CD4-positive, alpha-beta T cell treated with Interleukin-15 for 4 hours (primary cell): ENCODE results near the gene THADA.

Source experiments
- DNase-seq: peaks from one replicate; pipeline ENCODE4 v3.0.0-alpha.2; 2020; ENCODE audit warnings: low spot score

THADA gene

DNA sequence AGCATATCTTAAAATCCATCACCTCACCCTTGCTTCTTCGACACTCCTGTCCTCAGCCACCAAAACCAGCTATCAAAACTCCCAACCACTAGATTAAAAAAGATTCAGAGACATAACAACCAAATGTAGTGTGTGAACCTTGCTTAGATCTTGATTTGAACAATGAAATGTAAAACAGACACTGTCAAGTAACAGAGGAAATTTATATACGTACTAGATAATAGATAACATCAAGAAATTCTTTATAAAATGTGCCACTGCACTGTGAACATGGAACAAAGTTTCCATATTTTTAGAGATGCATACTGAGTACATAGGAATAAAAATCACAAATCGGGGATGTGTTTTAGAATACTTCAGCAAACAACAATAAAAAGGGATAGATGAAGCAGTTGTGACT lies 86.0 kb downstream of the THADA start:
- DNase-seq, result no peak

DNA sequence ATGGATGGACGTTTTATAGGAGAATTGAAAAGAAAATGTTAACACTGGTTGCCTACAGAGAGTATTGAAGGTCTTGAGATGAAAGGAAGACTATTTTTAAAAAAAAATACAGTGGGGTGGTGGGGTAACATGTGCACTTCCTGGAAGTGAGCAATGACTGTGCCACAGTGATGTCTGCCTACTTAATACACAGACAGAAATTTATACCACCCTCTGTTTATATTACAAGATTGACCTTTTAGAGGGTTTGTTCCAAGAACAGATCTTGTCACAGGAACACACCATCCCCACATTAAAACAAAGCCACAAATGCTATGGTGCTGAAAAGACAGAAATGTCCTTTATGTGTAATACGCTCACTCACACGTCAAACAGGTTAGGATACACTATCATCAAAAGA lies 87.6 kb downstream of the THADA start:
- DNase-seq, result peak; percentile 52

DNA sequence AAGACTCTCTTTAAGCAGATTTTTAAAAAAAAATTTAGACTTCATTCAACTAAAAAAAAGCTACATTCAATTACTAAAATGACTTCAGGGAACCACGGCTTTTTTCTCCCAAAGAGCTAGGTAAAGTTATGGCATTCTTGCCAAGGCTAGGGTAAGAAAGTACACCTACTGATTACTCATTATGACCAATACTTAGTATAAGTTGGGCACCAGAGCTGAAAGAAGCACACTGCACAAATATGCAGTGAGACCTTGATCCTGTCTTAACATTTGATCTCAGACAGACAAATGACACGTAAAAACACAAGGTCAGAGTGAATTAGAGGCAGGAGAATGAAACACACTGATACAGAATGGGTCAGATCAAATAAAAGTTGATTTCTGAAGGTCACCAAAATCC lies 88.7 kb downstream of the THADA start:
- DNase-seq, result no peak

DNA sequence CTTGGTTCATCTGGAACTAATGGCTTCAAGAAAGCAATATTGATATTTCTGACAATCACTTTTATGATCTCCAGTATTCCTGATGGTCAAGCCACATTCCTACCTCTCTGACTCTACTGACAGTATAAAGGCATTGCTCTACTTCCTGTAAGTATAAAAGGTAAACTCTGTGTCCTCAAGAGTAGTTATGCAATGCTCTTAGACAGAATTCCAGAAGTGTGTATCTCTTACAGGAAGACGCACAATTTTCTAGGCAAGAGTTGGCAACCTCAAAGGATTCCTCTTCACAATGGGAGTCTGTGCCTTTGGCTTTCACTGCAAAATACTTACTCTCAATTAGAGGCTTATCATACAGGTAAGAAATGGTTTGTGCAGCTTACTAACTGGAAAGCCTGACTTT lies 100.1 kb downstream of the THADA start:
- no peak for DNase-seq

DNA sequence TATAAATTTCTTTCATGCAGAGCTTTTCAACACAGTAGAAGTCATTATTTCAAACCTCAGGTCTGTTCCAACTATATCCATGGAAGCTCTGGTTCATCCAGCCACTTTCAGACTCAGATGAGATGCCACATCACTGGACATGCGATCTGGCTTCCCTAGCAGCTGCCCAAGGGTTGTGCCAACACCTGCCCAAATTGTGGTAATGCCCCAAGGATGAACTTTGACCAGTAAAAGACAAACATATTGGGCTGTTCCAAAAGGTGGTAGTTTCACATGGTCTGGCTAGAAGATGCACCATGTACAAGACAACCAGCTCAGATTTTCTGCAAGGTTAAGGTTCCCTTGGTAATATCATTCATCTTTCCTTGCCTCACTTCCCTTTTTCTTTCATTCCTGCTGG lies 101.9 kb downstream of the THADA start:
- DNase-seq, result no peak

DNA sequence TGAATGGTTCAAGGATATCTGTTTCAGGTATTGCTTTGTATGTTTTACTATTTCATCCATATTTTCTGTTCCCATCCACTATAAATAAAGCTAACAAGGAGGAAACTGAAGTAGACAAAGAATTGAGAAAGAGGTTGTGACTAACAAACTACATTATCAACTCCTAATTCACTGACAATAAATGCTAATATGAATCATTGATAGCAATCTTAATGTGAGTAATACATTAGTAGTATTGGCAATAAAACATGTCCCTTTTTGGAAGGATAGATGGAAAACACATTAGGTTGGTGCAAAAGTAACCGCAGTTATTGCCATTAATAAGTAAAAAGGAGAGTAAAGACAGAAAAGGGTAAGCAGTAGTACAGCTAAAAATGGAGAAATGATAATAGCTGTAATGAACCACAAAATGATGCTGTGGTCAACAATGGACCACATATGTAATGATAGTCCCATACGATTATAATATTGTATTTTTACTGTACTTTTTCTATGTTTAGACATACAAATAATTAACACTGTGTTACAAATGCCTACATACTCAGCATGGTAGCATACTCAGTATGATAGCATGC lies 104.7 kb downstream of the THADA start:
- no peak for DNase-seq

DNA sequence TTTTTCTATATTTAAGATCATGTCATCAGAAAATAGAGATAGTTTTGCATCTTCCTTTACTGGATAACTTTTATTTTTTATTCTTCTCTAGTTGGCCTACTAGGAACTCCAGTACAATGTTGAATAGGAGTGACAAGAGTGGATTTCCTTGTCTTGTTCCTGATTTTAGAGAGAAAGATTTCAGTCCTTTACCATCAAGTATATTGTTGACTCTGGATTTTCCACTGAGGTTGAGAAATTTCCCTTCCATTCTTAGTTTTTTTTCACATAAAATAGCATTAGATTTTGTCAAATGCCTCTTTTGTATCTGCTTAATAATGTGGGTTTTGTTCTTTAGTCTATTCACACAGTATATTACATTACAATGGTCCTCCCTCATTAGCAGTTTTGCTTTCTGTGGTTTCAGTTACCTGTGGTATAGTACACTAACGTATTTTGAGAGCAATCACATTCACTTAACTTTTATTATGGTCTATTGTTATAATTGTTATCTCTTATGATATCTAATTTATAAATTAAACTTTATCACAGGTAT lies 105.5 kb downstream of the THADA start:
- no peak for DNase-seq

DNA sequence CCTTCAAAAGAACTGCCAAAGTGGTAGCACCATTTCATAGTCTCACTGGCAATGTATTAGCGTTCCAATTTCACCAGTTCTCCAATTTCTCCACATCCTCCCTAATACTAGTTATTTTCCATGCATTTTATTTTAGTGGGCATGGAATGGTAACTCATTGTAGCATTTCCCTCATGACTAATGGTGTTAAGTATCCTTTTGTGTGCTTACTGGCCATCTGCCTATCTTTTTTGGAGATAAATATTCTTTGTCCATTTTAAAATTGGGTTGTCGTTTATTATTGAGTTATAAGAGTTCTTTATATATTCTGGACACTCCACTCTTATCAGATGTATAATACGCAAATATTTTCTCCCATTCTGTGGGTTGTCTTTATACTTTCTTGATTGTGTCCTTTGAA lies 107.1 kb downstream of the THADA start:
- no peak for DNase-seq

DNA sequence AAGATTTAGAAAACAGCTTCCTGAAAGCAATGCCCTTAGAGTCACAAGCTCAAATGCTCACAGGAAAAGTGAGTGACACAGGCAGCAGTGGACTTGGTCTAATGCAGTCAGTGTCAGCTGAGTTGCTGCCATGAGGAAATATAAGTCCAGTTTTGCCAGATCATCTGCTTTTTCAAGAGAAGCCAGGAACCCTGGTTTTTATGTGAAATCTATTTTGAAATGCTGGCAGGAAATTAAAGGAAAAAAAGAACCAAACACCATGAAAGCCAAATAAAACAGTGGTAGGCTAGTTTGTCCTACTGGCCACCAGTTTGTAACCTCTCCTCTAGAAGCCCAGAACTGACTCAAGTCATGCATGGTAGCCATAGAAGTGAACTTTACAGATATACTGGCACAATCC lies 109.2 kb downstream of the THADA start:
- DNase-seq, result no peak

DNA sequence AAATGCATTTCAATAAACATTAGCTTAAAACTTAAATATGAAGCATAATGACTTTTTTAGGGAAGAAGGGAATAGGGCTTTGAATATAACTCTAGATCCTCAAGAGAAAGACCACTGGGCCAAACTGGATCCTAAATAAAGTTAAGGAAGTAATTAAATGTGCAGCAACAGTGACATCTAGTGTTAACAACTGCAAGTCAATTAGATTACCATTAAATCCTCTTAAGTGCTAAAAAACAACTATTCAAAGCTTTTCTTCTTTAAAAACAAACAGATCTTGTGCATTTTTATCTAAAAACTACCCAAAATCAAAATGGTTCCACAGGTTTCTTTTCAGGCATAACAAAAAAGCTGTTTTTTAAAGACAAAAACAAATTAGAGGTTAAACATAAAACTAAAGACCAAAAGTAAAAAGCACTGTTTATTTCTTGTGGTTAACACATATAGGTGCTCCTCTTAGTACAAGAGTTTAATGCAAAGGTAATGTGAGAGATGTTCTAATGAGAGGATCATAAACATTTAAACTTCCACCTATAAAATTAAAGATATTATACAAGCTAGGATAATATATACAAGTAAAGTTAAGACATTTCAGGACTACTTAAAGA lies 111.4 kb downstream of the THADA start:
- peak; percentile 42 for DNase-seq

DNA sequence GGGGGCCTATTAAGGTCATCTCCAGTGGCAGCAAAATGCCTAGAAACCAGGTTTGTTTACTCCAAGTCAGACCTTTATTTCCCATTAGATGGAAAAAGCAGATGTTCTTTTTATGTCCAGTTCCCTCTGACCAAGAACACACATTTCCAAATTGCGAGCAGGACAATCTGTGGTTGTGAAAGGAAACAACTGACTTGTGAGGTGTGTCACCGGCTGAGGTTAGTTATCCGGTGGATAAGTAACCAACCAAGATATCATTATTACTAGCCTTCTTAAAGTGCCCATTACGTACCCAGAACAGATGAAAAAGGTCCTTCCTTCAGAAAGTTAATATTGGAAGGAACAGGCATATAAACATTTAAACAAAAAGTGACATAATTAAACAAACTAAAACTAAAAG lies 112.9 kb downstream of the THADA start:
- DNase-seq, result no peak

DNA sequence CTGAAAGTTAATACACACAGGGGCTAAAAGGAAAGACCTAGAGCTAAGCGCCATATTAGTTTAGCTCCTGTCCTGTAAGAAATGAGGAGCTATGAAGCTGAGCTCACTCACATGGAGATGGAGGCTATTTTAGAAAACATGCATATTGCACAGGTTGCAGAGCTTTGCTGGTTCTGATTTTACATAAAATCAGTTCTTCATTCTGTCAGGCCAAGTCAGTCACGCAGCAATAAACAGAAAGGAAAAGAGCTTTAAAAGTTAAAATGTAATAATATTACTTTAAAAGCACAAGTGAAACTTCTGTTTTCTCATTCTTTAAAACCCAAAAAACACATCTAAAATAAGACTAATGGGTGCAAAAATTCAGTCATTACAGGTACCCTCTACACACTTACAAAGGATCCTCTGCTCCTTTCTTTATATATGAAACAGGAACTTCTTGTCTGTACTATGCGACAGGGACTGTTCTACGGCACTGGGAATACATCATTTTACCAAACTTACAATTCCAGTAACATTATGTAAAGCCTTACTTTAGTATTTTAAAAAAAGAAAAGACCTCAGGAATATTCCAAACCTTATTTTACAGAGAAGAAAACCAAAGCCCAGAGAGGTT lies 113.8 kb downstream of the THADA start:
- DNase-seq, result no peak

DNA sequence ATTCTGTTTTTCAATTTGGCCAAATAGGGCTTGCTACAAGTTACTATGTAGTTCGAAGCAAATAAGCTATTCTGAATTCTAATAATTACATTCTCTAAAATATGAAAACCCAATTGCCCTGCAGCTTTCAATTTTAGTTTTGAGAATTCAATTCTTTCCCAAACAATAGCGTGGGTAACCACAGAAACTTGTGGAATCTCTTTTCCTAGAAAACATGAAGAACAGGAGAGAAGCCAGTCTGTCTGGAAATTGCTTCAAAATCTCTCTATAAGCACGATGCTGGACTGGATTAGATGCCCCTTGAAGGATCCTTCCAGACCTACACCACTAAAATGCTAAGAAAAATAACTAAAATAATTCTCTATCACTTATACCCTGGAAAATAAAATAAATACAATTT lies 115.0 kb downstream of the THADA start:
- DNase-seq, result no peak

DNA sequence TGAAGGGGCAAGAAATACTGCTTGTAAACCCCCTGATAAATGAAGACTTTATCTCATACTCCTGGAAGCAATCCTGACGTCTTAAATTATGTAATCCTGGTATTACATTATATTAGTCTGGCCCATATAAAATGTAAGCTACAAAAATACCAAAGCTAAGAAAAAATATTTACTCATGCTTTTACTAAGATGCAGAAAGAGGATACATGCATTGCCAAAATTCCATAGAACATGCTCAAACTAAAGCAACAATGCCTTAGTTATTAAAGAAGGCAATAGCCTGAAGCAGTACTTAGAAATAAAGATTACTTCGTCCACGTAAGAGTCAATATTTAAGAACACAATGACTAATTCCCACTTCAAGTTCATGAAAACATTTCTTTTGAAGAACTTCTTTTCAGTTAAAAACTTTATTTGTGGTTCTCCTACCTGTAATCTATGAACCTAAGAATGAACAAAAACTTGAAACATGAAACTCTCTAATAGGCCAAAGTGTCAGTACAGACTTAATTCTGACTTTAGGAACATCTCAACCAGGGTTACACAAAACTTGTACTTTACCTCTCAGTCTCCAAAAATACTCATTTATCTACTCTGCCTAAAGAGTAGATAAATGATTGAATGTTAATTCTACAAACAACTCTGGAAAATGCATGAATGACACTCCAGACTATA lies 117.3 kb downstream of the THADA start:
- no peak for DNase-seq

DNA sequence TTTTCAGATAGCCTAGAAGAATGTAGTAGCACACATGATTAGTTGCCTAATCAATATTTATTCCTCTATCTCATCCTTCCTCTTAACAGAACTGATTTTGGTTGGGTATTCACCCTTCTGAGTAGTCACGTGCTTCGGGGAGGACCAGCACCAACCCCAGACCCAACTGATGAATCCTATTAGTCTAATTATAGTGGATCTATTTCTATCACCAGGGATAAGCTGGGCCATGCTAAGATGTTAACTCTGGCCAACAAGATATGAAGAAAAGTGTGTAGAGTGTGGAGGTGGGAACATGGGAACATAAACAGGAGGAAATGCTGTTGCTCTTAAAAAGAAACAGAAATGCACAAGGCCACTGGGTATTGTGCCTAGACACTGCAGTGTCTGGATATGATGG lies 119.9 kb downstream of the THADA start:
- no peak for DNase-seq

DNA sequence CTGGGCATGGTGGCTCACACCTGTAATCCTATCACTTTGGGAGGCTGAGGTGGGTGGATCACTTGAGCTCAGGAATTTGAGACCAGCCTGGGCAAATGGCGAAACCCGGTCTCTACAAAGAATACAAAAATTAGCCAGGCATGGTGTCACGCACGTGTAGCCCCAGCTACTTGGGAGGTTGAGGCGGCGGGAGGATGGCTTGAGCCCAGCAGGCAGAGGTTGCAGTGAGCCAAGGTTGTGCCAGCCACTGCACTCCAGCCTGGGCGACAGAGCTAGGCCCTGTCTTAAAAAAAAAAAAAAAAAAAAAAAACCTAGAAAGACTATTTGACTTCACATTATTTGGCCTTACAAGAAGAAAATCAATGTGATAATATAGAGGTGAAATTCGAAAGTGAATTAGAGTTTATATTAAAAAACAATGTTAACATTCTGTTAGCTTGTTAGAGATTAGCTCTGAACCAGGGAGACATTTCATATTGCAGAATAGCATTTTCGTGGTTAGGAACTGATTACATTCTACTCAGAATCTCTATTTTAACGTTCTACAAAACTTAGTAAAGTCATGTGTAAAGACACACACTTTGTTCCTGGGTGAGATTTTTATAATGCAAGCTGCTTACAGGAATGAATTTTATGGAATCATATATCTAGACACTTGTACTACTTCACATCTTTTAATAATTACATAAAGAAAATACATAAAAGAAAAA lies 120.5 kb downstream of the THADA start:
- no peak for DNase-seq

DNA sequence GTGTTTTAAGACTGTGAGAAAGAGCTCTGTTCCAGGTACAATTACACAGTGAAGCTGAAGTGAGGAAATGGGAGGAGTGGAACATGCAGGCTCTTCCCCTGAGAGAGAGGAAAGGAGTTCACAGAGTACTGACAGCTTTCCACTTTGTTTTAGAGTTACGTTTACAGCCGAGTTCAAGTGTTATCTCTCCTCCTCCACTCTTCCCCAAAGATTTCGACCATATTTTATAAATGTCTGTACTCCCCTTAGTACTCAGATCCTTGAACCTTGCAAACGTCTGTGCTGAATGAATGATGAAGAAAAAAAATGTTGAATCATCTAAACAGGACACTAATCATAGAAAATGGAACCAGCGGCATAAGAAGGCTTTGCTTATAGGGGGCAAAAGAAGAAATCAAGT lies 121.6 kb downstream of the THADA start:
- no peak for DNase-seq

DNA sequence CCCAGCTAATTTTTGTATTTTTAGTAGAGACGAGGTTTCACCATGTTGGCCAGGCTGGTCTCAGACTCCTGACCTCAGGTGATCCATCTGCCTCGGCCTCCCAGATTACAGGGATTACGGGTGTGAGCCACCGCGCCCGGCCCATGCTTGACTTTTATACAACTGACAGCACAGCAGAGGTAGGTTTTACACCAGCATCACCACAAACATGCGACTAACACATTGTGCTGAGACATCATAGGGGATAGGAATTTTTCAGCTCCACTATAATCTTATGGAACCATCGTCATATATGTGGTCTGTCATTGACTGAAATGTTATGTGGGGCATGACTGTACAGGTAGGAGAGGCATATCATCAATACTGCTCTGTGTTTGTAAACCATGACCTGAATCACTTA lies 122.1 kb downstream of the THADA start:
- no peak for DNase-seq

DNA sequence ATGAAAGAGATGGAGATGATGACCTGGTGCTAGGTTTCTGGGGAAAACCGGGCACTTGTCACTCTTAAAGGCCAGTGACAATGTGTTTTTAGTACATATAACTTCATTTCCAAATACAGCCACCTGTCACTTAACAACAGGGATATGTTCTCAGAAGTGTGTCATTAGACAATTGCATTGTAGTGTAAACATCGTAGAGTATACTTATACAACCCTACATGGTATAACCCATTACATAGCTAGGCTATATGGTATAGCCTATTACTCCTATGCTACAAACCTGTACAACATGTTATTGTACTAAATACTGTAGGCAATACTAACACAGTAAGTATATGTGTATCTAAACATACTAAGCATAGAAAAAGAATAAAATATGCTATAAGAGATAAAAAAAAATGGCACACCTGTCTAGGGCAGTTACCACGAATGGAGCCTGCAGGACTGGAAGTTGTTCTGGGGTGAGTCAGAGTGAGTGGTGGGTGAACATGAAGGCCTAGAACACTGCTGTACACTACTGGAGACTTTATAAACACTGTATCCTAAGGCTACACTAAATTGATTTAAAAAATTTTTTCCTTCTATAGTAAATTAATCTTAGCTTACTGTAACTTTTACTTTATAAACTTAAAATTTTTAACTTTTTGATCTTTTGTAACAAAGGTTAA lies 123.2 kb downstream of the THADA start:
- DNase-seq, result no peak

DNA sequence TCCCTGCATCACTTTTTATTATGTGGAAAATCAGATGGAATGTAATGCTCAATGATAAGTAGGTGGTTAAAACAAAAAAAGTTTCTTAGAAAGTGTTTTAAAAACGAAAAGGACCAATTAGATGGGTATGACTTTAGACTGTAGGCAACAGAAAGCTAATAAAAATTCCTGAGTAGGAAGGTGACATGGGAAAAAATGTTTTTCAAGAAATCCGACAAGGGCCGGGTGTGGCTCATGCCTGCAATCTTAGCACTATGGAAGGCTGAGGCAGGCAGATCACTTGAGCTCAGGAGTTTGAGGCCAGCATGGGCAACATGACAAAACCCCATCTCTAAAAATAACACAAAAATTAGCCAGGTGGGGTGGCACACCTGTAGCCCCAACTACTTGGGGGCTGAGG lies 126.1 kb downstream of the THADA start:
- DNase-seq, result no peak

DNA sequence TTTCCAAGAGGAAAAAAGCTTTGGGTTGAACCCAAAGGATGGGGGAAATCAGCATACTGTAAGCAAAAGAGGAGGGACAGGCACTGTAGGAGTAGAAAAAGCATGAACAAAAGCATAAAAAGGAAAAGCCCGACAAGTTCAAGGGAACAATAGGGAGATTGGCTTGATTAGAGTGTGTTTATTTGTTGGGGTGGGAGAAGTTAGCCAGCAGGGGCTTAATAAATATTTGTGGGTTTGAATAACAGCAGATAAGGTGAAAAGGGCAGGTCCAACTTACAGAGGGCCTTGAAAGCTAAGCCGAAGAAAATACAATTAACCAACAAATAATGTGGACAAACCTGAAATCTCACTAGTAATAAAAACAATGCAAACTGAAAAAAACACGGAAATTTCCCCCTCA lies 126.7 kb downstream of the THADA start:
- DNase-seq, result no peak

DNA sequence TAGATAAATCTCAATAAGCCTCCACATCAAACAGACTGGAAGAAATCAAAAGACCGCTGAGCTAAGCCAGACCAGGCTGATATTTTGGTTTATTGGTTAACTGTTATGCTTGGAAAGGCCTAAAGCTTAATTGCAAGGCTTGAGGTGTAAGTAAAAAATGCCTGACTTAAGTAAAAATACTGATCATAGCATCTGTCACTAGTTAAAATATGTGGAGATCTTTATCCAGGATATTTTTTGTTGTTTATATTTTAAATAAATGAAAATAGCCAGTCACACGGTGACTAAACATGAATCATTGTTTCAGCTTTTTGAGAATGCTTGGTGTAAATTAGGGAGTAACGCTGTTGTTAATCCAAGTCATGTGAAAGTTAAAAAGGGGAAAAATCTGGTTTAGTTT lies 127.9 kb downstream of the THADA start:
- no peak for DNase-seq
